Measurements from ENCODE around the gene KCNJ9.

The KCNJ9 gene

DNA sequence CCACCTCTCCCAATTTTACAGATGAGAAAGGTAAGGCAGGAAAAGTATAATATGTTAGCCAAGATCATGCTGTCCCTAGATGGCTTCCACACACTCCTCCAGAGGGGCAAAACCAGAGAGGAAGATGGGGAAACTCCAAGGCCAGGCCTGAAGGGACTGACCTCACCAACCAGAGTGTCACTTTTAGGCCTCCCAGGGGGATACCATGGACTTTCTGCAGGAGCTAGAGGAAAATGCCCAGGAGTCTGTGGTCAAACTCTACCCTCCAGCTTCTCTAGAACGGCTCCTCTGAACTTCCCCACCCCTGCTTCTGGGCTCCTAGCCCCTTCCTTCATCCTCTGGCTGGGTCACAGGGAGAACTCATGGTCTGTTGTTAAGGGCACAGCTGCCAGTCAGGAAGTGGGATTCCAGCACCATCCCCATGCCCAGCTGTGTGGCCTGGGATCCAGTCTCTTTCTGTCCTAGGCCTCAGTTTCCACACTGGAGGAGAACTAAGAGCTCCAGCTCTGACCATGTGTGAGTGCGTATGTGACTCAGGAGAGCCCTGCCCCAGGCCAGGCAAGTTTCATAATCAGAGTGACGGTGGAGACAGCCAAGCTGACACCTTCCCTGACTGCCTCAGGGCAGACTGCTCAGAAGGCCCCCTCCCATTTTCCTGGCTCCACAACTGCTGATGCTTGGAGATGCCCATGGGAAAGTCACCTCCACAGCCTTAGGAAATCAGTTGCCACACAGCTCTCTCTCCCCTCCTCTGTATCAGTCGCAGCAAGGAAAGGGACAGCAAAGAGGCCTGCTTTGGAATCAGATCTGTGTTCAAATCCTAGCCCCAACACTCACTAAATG, 15.2 kb downstream of the KCNJ9 start:
- DNase-seq (no peak), ATAC-seq (ENCODE audit: insufficient read depth, low read depth) (no peak)
- Histone ChIP-seq H3K27me3 (ENCODE audit: insufficient read depth, low read length, poor library complexity) (no peaks in the 10 kb centered on the region), H3K4me1 (ENCODE audit: insufficient read depth, low read length) (peaks cover 38% of the 10 kb centered on the region), H3K79me2 (ENCODE audit: insufficient read depth, low read length) (peaks cover 29% of the 10 kb centered on the region), H3K27ac (ENCODE audit: low read length) (peak overlapping the region; percentile 84), H3K9ac (ENCODE audit: low read depth, low read length) (peak overlapping the region; percentile 97; the same call in 1 of the 2 replicates), H4K20me1 (ENCODE audit: insufficient read depth, low read length) (peaks cover 39% of the 10 kb centered on the region), H3K36me3 (ENCODE audit: insufficient read depth, low read length) (peaks cover 40% of the 10 kb centered on the region), H3K4me2 (ENCODE audit: insufficient read depth, low read length) (peak overlapping the region; percentile 96), H2AFZ (ENCODE audit: low read depth, low read length) (no peak overlapping the region), H3K4me3 (ENCODE audit: low read depth in 1 of 2, low read length in 2 of 2) (peak overlapping the region in 1 of 2 experiments; percentile 84; a peak in 1 of 4 replicates), H3K9me3 (ENCODE audit: insufficient read depth, low read length, severe bottlenecking) (no peaks in the 10 kb centered on the region)
- TF ChIP-seq, protein P1, sequence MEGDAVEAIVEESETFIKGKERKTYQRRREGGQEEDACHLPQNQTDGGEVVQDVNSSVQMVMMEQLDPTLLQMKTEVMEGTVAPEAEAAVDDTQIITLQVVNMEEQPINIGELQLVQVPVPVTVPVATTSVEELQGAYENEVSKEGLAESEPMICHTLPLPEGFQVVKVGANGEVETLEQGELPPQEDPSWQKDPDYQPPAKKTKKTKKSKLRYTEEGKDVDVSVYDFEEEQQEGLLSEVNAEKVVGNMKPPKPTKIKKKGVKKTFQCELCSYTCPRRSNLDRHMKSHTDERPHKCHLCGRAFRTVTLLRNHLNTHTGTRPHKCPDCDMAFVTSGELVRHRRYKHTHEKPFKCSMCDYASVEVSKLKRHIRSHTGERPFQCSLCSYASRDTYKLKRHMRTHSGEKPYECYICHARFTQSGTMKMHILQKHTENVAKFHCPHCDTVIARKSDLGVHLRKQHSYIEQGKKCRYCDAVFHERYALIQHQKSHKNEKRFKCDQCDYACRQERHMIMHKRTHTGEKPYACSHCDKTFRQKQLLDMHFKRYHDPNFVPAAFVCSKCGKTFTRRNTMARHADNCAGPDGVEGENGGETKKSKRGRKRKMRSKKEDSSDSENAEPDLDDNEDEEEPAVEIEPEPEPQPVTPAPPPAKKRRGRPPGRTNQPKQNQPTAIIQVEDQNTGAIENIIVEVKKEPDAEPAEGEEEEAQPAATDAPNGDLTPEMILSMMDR (IDR thresholded peaks at IDR 0.05; ENCODE audit: borderline replicate concordance, extremely low read depth, low read length, poor library complexity, severe bottlenecking): no peak
- TF ChIP-seq EZH2 (IDR thresholded peaks at IDR 0.05; ENCODE audit: borderline replicate concordance, low read depth, low read length, severe bottlenecking): no peak

DNA sequence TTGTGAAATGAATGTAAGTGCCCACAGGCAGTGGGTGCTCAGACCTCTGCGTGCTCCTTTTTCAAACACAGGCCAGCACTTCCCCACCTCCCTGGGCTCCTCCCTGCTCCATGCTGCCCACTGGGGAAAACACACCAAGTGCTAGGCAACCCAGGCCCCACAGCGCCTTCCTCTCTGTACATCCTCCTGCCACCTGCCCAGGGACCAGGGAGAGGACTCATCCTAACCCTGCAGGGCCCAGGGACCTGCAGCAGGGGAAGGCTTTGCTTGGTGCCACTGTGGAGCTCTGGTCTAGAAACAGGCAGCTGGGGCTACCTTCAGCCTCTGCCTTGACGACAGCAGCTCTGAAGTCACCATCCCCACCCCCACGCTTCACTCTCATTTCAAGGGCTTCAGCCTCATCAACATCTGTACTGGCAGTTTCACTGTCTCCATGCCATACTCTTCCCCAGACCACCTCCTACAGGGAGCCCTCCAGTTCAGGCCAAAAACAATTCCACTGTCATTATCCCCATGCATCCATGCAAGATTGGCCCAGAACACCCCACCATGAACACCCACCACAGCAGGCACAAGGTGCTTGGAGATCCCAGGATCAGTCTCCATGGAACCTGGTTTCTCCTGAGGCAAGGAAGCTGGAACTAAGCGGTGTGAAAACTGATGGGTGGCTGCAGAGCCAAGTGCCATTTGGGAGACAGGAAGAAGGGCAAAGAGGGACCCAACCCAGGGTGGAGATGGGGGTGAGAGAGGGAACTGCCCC, 16.0 kb downstream of the KCNJ9 start:
- H3K27me3 ChIP-seq (ENCODE audit: insufficient read depth, low read length, poor library complexity): no peaks in the 10 kb centered on the region
- no peaks in the 10 kb centered on the region for H3K9me3 ChIP-seq (ENCODE audit: insufficient read depth, low read length, severe bottlenecking)
- peak overlapping the region; percentile 96 for H3K4me2 ChIP-seq (ENCODE audit: insufficient read depth, low read length)
- peaks cover 29% of the 10 kb centered on the region for H3K79me2 ChIP-seq (ENCODE audit: insufficient read depth, low read length)
- DNase-seq: peak; percentile 27
- peak overlapping the region; percentile 81 for H2AFZ ChIP-seq (ENCODE audit: low read depth, low read length)
- peaks cover 42% of the 10 kb centered on the region for H3K4me1 ChIP-seq (ENCODE audit: insufficient read depth, low read length)
- peaks cover 32% of the 10 kb centered on the region for H3K36me3 ChIP-seq (ENCODE audit: insufficient read depth, low read length)
- ATAC-seq (ENCODE audit: insufficient read depth, low read depth): no peak
- H3K4me3 ChIP-seq (ENCODE audit: low read depth in 1 of 2, low read length in 2 of 2): peak overlapping the region; percentile 84 to 93; a peak in 3 of 4 replicates
- peak overlapping the region; percentile 97 for H3K9ac ChIP-seq (ENCODE audit: low read depth, low read length)
- H3K27ac ChIP-seq (ENCODE audit: low read length): peak overlapping the region; percentile 84
- peaks cover 38% of the 10 kb centered on the region for H4K20me1 ChIP-seq (ENCODE audit: insufficient read depth, low read length)
- TF ChIP-seq, protein P1 (IDR thresholded peaks at IDR 0.05; ENCODE audit: borderline replicate concordance, extremely low read depth, low read length, poor library complexity, severe bottlenecking): no peak
- no peak for TF ChIP-seq EZH2 (IDR thresholded peaks at IDR 0.05; ENCODE audit: borderline replicate concordance, low read depth, low read length, severe bottlenecking)

DNA sequence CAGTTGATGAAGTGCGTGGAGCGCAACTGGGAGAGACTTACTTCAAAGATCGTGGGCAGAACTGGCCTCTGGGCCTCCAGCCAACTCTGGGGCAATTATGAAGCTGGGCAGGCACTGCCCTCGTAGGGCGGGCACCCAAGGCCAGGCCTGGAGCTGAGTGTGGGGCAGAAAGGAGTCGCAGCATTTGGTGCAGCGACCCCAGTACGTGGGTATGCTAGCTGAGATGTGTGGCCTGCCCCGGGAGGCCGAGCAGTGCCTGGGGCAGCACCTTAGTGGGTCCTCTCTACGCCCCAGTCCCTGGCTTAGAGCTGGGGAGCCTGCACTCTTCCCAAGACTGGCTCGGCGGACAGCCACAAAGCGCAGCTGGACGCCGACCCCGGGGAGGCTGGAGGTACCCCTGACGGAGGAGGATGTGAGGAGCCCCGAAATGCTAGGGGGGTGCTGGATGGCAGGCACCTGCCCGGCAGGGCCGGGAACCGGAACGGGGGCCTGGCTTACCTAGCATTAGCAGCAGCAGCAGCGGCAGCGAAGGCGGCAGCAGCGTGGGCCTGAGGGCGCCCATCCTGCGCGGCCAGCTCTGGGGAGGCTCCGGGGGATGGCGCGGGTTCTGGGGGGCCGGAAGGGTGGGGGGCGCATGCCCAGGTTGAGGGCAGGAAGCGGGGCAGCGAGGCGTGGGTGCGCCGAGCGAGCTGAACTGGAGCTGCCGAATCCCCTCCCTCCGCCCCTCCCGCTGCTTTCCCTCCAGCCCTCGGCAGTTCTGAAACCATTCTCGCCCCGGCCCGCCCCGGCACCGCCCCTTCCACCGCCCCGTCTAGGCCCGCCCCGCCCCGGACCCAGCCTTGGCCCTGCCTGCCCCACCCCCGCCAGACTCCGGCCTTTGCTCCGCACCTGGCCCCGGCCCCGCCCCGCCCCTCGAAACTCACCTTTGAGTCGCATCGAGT, 16.8 kb downstream of the KCNJ9 start, which contains the start of gene IGSF8:
TSS of gene IGSF8 (minus strand) at position 709 of the 941 bp plus-strand sequence. CDS start at position 562, 147 bp downstream.
- DNase-seq: peak; percentile 93

More for the DNA sequence above, 16.8 kb downstream of the KCNJ9 start, which contains the start of gene IGSF8:
- Histone ChIP-seq H3K27ac (ENCODE audit: low read length) (peak within 1 kb of the TSS; percentile 84), H3K9me3 (ENCODE audit: insufficient read depth, low read length, severe bottlenecking) (no peaks in the 10 kb centered on the region), H2AFZ (ENCODE audit: low read depth, low read length) (peak within 1 kb of the TSS; percentile 82), H3K9ac (ENCODE audit: low read depth, low read length) (peak within 1 kb of the TSS; percentile 97), H3K4me1 (ENCODE audit: insufficient read depth, low read length) (peaks cover 42% of the 10 kb centered on the region), H4K20me1 (ENCODE audit: insufficient read depth, low read length) (peaks cover 33% of the 10 kb centered on the region; the same call in 1 of the 2 replicates), H3K4me2 (ENCODE audit: insufficient read depth, low read length) (peak within 1 kb of the TSS; percentile 96), H3K4me3 (ENCODE audit: low read depth in 1 of 2, low read length in 2 of 2) (peak within 1 kb of the TSS; percentile 84 to 93), H3K36me3 (ENCODE audit: insufficient read depth, low read length) (peaks cover 23% of the 10 kb centered on the region), H3K79me2 (ENCODE audit: insufficient read depth, low read length) (peaks cover 29% of the 10 kb centered on the region), H3K27me3 (ENCODE audit: insufficient read depth, low read length, poor library complexity) (no peaks in the 10 kb centered on the region)
- peak; percentile 76 for ATAC-seq (ENCODE audit: insufficient read depth, low read depth)
- no peak for TF ChIP-seq EZH2 (IDR thresholded peaks at IDR 0.05; ENCODE audit: borderline replicate concordance, low read depth, low read length, severe bottlenecking)
- TF ChIP-seq, protein P1 (IDR thresholded peaks at IDR 0.05; ENCODE audit: borderline replicate concordance, extremely low read depth, low read length, poor library complexity, severe bottlenecking): no peak

Measured in DND-41 (cell line).